ENCODE data around the gene MXRA7.
"Not testable (repeated sequence)": the region's sequence is repeated elsewhere in the genome, so short reads cannot be mapped to it uniquely, and the experiment has no call there.

The MXRA7 gene

GRCh38 chr17:76641501-76641900 is 69.3 kb downstream of the MXRA7 start:
- Histone ChIP-seq H4K20me1 (no peaks in the 10 kb centered on the region), H3K9me3 (peaks cover 9% of the 10 kb centered on the region), H3K27ac (no peak overlapping the region), H3K36me3 (no peaks in the 10 kb centered on the region), H3K4me2 (no peak overlapping the region), H3K27me3 (no peaks in the 10 kb centered on the region), H3K9ac (no peak overlapping the region), H3K4me3 (no peak overlapping the region), H3K4me1 (peaks cover 8% of the 10 kb centered on the region; the same call in 1 of the 2 replicates)
- TF ChIP-seq Cebpa-rat (IDR thresholded peaks at IDR 0.05): no peak

DNA sequence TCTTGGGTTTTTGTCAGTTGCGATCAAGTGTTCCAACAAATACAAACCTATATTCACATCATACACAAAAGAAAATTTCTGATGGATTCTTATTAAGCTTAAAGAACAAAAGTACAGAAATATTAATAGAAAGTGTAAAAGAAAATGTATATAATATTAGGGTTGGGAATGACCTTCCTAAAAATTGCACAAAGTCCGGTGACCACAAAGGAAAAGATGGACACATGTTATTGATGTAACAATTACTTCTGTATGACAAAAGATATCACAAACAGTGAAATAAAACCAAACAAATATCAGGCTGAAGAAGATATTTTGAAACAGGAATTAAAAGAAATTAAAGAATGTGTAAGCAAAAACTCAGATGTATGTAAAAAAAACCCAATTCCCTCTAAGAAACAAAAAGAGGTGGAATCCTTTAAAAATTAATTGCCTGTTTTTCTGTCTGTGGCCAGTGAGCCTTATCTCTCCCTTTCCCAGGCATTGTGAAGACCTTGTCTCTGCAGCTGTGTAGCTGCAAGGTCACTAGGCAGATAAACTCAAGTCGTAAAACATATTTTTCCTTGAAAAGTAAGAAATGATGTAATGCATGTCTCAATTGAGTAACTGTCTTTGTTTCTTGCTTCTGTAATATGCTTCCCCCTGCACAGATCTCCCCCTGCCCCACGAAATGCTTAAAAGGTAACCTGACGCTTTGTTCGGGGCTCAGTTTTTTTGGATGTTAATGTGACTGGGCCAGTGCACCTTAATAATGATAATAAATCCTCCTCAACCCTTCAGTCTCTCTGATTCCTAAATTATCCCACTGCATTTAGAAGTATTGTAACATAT is 70.0 kb downstream of the MXRA7 start:
- Histone ChIP-seq H3K27me3 (no peaks in the 10 kb centered on the region), H4K20me1 (no peaks in the 10 kb centered on the region), H3K27ac (no peak overlapping the region), H3K9ac (no peak overlapping the region), H3K36me3 (no peaks in the 10 kb centered on the region), H3K4me1 (peaks cover 8% of the 10 kb centered on the region; the same call in 1 of the 2 replicates), H3K9me3 (peaks cover 4% of the 10 kb centered on the region; the same call in 1 of the 2 replicates), H3K4me2 (no peak overlapping the region), H3K4me3 (no peak overlapping the region)
- TF ChIP-seq Cebpa-rat (IDR thresholded peaks at IDR 0.05): no peak

GRCh38 chr17:76638263-76638662 is 72.5 kb downstream of the MXRA7 start:
- TF ChIP-seq Cebpa-rat (IDR thresholded peaks at IDR 0.05): no peak
- H3K27ac ChIP-seq: no peak overlapping the region
- H3K4me3 ChIP-seq: no peak overlapping the region
- H4K20me1 ChIP-seq: no peaks in the 10 kb centered on the region
- H3K36me3 ChIP-seq: no peaks in the 10 kb centered on the region
- no peak overlapping the region for H3K9ac ChIP-seq
- no peaks in the 10 kb centered on the region for H3K9me3 ChIP-seq
- H3K27me3 ChIP-seq: no peaks in the 10 kb centered on the region
- peaks cover 8% of the 10 kb centered on the region; the same call in 1 of the 2 replicates for H3K4me1 ChIP-seq
- H3K4me2 ChIP-seq: no peak overlapping the region

DNA sequence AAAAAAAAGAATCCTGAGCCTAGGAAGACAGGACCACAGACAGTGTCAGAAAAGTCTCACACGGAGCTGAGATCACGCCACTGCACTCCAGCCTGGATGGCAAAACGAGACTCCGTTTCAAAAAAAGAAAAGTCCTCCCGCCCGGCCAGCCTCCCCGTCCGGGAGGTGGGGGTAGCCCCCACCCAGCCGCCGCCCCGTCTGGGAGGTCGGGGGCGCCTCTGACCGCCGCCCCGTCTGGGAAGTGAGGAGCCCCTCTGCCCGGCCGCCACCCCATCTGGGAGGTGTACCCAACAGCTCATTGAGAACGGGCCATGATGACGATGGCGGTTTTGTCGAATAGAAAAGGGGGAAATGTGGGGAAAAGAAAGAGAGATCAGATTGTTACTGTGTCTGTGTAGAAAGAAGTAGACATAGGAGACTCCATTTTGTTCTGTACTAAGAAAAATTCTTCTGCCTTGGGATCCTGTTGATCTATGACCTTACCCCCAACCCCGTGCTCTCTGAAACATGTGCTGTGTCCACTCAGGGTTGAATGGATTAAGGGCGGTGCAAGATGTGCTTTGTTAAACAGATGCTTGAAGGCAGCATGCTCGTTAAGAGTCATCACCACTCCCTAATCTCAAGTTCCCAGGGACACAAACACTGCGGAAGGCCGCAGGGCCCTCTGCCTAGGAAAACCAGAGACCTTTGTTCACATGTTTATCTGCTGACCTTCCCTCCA is 74.1 kb downstream of the MXRA7 start:
- H3K27me3 ChIP-seq, H3K9ac ChIP-seq, H3K4me3 ChIP-seq, H3K4me2 ChIP-seq, H4K20me1 ChIP-seq, H3K4me1 ChIP-seq, H3K27ac ChIP-seq, H3K9me3 ChIP-seq, H3K36me3 ChIP-seq: not testable (repeated sequence)

GRCh38 chr17:76635659-76636360 is 75.0 kb downstream of the MXRA7 start:
- no peaks in the 10 kb centered on the region for H4K20me1 ChIP-seq
- H3K9me3 ChIP-seq: no peaks in the 10 kb centered on the region
- H3K9ac ChIP-seq: no peak overlapping the region
- H3K4me1 ChIP-seq: peaks cover 8% of the 10 kb centered on the region; the same call in 1 of the 2 replicates
- no peak overlapping the region for H3K4me2 ChIP-seq
- H3K27ac ChIP-seq: no peak overlapping the region
- TF ChIP-seq Cebpa-rat (IDR thresholded peaks at IDR 0.05): no peak
- H3K27me3 ChIP-seq: no peaks in the 10 kb centered on the region
- H3K36me3 ChIP-seq: no peaks in the 10 kb centered on the region
- H3K4me3 ChIP-seq: no peak overlapping the region

GRCh38 chr17:76635039-76635438 is 75.7 kb downstream of the MXRA7 start:
- no peak overlapping the region for H3K27ac ChIP-seq
- H3K4me3 ChIP-seq: no peak overlapping the region
- no peaks in the 10 kb centered on the region for H3K9me3 ChIP-seq
- H4K20me1 ChIP-seq: no peaks in the 10 kb centered on the region
- H3K27me3 ChIP-seq: no peaks in the 10 kb centered on the region
- H3K4me2 ChIP-seq: no peak overlapping the region
- H3K9ac ChIP-seq: no peak overlapping the region
- no peaks in the 10 kb centered on the region for H3K36me3 ChIP-seq
- peaks cover 13% of the 10 kb centered on the region; the same call in 1 of the 2 replicates for H3K4me1 ChIP-seq
- no peak for TF ChIP-seq Cebpa-rat (IDR thresholded peaks at IDR 0.05)

DNA sequence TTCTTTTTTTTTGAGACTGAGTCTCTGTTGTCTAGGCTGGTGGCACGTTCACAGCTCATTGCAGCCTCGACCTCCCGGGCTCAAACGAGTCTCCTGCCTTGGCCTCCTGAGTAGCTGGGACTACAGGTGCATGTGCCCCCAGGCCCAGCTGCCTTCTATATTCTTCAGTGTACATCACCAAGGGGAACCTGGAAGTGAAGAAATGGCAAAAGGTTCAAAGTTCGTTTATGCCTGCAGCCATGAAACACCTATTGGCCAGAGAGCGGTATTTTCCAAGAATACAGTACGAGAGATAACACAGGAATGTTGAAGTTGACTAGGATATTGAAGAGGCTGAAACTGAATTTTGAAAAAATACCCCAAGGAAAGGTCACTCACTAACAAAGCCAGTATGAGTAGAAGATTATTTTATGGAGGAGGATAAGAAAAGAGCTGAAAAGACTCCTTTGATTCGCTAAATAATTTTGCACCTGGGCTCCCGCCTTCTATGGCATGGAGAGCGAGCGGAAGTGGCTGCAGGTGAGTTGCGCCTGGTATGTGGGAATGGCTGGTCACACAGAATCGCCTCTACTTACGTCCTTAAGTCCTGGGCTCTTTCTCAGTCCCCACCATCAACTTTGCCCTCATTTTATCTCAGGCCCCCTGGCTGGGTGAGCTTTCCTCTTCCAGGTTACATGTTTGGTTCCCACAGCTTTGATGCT is 77.0 kb downstream of the MXRA7 start:
- Histone ChIP-seq H3K27me3 (no peaks in the 10 kb centered on the region), H4K20me1 (no peaks in the 10 kb centered on the region), H3K36me3 (no peaks in the 10 kb centered on the region), H3K4me1 (peaks cover 12% of the 10 kb centered on the region; the same call in 1 of the 2 replicates), H3K4me2 (no peak overlapping the region), H3K9me3 (no peaks in the 10 kb centered on the region), H3K27ac (no peak overlapping the region), H3K9ac (no peak overlapping the region), H3K4me3 (no peak overlapping the region)
- TF ChIP-seq Cebpa-rat (IDR thresholded peaks at IDR 0.05): no peak

DNA sequence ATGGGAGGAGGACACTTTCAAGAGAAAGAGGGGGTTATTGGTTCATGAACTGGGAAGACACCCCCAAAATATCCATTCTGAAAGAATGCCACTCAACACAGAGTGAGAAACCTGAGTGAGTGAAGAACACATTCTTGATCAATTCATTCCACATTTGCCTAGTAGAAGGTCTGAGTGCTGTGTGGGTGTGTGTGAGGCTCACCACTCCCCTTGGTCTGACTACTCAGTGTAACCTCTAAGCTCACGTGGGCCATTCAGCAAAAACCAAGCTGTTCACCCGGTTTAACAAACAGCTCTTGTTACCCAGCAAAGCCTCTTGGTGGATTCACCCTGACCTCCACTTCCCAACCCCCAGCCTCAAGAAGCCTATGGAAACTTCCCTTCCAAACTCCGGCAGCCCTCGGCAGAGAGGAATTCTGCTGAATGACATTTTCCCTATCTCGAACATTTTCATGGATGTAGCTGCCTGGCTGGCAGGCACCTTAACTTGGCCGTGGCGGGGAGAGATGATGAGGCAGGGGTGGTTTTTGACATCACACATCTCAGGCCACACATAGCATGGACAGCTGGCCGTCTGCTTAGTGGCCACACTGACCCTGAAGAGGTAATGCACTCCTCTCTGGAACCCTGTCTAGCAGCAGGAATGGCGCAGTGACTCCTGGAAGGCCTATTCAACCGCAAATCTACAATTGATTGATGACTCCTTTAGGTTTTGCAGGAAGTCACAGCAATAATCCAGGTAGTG is 78.8 kb downstream of the MXRA7 start:
- no peak overlapping the region for H3K27ac ChIP-seq

DNA sequence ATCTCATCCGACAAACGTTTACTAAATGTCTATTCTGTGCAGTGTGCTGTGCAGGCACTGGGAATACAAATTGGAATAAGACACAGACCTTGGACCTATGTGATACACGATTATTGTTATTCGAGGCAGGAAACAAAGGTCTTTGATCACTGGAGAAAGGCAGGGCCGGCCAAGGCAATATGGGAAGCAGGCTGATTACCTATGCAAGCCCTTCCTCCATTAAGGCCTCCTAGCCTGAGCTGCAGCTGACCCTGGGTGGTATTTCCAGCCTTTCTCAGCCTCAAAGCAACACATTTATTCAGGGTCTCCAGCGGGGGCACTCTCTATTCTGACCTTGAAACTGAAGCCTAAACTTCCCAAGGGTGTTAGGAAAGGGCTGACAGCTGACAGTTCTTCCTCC is 80.6 kb downstream of the MXRA7 start:
- H3K4me3 ChIP-seq: no peak overlapping the region
- no peak overlapping the region for H3K9ac ChIP-seq
- H3K9me3 ChIP-seq: no peaks in the 10 kb centered on the region
- peaks cover 8% of the 10 kb centered on the region; the same call in 1 of the 2 replicates for H3K4me1 ChIP-seq
- no peaks in the 10 kb centered on the region for H3K36me3 ChIP-seq
- H4K20me1 ChIP-seq: no peaks in the 10 kb centered on the region
- no peaks in the 10 kb centered on the region for H3K27me3 ChIP-seq
- H3K4me2 ChIP-seq: 0 out of 2 replicates have a peak overlapping the region, but pooled peaks have one; percentile 1
- H3K27ac ChIP-seq: no peak overlapping the region
- TF ChIP-seq Cebpa-rat (IDR thresholded peaks at IDR 0.05): no peak

More for the DNA sequence above, 78.8 kb downstream of the MXRA7 start:
- no peak overlapping the region for H3K4me2 ChIP-seq
- H3K36me3 ChIP-seq: no peaks in the 10 kb centered on the region
- no peak overlapping the region for H3K4me3 ChIP-seq
- H3K4me1 ChIP-seq: peaks cover 8% of the 10 kb centered on the region; the same call in 1 of the 2 replicates
- H3K27me3 ChIP-seq: no peaks in the 10 kb centered on the region
- H4K20me1 ChIP-seq: no peaks in the 10 kb centered on the region
- H3K9ac ChIP-seq: no peak overlapping the region
- no peaks in the 10 kb centered on the region for H3K9me3 ChIP-seq
- no peak for TF ChIP-seq Cebpa-rat (IDR thresholded peaks at IDR 0.05)

Data from BLaER1 (cell line).